Loucy (cell line): ENCODE measurements around the gene CDH4.

Source experiments
- H2AFZ ChIP-seq: fragments of 200-600 bp; sonication (generic); 2 replicates; pipeline ENCODE4 v1.6.0; 2016; ENCODE audit warnings: antibody characterized with exemption, mild to moderate bottlenecking, low read length, moderate library complexity
- H3F3A ChIP-seq: fragments of 200-600 bp; 2 replicates; pipeline ENCODE4 v1.6.0; 2016; ENCODE audit warnings: antibody characterized with exemption, low read depth, mild to moderate bottlenecking
- H3K27me3 ChIP-seq: fragments of 200-600 bp; sonication (generic); 2 replicates; pipeline ENCODE4 v1.6.1; 2014; ENCODE audit warnings: low read length, mild to moderate bottlenecking; ENCODE audit not compliant: insufficient read depth, poor library complexity, severe bottlenecking
- H3K36me3 ChIP-seq: fragments of 200-600 bp; sonication (generic); 2 replicates; pipeline ENCODE4 v1.6.1; 2016; ENCODE audit warnings: low read length; ENCODE audit not compliant: insufficient read depth
- H3K4me1 ChIP-seq: fragments of 200-600 bp; sonication (generic); 2 replicates; pipeline ENCODE4 v1.5.1; 2014; ENCODE audit warnings: low read length, mild to moderate bottlenecking; ENCODE audit not compliant: insufficient read depth, poor library complexity, severe bottlenecking
- H3K4me2 ChIP-seq: fragments of 200-600 bp; sonication (generic); 2 replicates; pipeline ENCODE4 v1.6.0; 2014; ENCODE audit warnings: antibody characterized with exemption, low read length, low read depth, mild to moderate bottlenecking; ENCODE audit not compliant: poor library complexity, severe bottlenecking
- H3K4me3 ChIP-seq: fragments of 200-600 bp; sonication (generic); 2 replicates; pipeline ENCODE4 v1.5.1; 2014; ENCODE audit warnings: low read length, mild to moderate bottlenecking, mixed read lengths; ENCODE audit not compliant: poor library complexity, severe bottlenecking
- H3K79me2 ChIP-seq: fragments of 200-600 bp; sonication (generic); 2 replicates; pipeline ENCODE4 v1.6.1; 2014; ENCODE audit warnings: low read length; ENCODE audit not compliant: insufficient read depth
- H3K9ac ChIP-seq: fragments of 200-600 bp; sonication (generic); 2 replicates; pipeline ENCODE4 v1.6.0; 2014; ENCODE audit warnings: mild to moderate bottlenecking, low read depth, low read length, moderate library complexity; ENCODE audit not compliant: poor library complexity, severe bottlenecking
- H3K9me2 ChIP-seq: fragments of 200-600 bp; sonication (generic); replicated peaks from 2 replicates; pipeline ENCODE4 v1.6.1; 2016; ENCODE audit warnings: low read depth, low read length, mixed read lengths
- H3K9me3 ChIP-seq: fragments of 200-600 bp; sonication (generic); 2 replicates; pipeline ENCODE4 v1.6.1; 2014; ENCODE audit warnings: mild to moderate bottlenecking, antibody characterized with exemption, low read length, low read depth; ENCODE audit not compliant: insufficient read depth
- H4K20me1 ChIP-seq: fragments of 200-600 bp; sonication (generic); 2 replicates; pipeline ENCODE4 v1.6.0; 2014; ENCODE audit warnings: antibody characterized with exemption, low read length, mild to moderate bottlenecking; ENCODE audit not compliant: insufficient read depth, poor library complexity, severe bottlenecking
- EZH2phosphoT487 ChIP-seq: fragments of 200-600 bp; IDR thresholded peaks from 2 replicates; pipeline ENCODE4 v1.6.1; 2018; ENCODE audit warnings: antibody characterized with exemption, mild to moderate bottlenecking, moderate library complexity, borderline replicate concordance
- TF ChIP-seq, protein P1 (sequence below): fragments of 200-600 bp; sonication (generic); conservative IDR thresholded peaks from 2 replicates; pipeline ENCODE4 v1.5.1; 2014; ENCODE audit warnings: mild to moderate bottlenecking, antibody characterized with exemption, low read length

Gene CDH4

DNA sequence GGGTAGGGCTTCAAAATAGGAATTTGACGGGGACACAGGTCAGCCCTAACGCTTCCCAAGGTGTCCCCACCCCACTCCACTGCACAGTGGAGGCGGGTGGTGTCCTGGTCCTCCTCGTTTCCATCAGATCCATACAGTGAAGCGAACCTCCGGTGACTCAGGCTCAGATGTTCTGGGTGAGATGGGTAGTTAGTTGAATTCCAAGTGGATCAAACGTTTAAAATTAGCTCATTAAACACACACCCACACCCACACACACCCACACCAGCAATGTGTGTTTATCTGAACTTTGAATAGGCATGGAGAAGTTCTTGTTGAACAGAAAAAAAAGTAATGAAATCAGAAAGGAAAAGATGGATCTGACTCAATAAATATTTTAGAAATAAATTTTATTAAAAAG lies 58.9 kb downstream of the CDH4 start:
- no peak for TF ChIP-seq EZH2phosphoT487
- TF ChIP-seq, protein P1, sequence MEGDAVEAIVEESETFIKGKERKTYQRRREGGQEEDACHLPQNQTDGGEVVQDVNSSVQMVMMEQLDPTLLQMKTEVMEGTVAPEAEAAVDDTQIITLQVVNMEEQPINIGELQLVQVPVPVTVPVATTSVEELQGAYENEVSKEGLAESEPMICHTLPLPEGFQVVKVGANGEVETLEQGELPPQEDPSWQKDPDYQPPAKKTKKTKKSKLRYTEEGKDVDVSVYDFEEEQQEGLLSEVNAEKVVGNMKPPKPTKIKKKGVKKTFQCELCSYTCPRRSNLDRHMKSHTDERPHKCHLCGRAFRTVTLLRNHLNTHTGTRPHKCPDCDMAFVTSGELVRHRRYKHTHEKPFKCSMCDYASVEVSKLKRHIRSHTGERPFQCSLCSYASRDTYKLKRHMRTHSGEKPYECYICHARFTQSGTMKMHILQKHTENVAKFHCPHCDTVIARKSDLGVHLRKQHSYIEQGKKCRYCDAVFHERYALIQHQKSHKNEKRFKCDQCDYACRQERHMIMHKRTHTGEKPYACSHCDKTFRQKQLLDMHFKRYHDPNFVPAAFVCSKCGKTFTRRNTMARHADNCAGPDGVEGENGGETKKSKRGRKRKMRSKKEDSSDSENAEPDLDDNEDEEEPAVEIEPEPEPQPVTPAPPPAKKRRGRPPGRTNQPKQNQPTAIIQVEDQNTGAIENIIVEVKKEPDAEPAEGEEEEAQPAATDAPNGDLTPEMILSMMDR, result no peak
- H2AFZ ChIP-seq, result no peak overlapping the region
- no peaks in the 10 kb centered on the region for H3K4me1 ChIP-seq

DNA sequence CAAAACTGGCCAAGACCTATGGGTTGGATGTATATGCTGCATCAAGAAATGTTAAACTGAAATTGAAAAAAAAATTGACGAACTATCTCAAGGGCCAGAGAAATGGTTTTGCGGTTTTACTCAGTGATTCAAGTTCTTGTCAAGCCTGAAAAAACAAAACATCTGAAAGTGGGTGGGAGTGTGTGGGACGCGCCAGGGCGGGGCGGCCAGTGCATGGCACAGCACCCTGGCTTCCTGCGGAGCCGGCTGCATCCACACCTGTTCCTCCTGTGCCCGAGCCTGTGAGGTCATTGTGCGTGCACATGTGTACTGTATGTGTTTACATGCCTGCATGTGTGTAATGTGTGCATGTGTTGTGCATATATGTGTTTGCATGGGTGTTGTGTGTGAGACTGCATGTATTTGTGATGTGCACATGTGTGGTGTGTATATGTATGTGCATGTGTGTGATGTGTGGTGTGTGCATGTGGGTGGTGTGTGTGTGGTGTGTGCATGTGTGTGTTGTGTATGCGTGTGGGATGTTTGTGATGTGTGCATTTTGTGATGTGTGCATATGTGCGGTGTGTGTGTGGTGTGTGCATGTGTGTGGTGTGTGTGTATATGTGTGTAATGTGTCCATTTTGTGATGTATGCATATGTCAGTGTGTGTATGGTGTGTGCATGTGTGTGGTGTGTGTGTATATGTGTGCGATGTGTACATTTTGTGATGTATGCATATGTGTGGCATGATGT lies 59.8 kb downstream of the CDH4 start:
- Histone ChIP-seq H3F3A (no peaks in the 10 kb centered on the region), H3K27me3 (no peaks in the 10 kb centered on the region), H2AFZ (no peak overlapping the region), H3K79me2 (no peaks in the 10 kb centered on the region), H3K9ac (no peak overlapping the region), H4K20me1 (no peaks in the 10 kb centered on the region), H3K9me3 (no peaks in the 10 kb centered on the region), H3K4me3 (no peak overlapping the region), H3K36me3 (no peaks in the 10 kb centered on the region), H3K9me2 (no peaks in the 10 kb centered on the region), H3K4me1 (no peaks in the 10 kb centered on the region), H3K4me2 (no peak overlapping the region)
- TF ChIP-seq, protein P1, result no peak
- no peak for TF ChIP-seq EZH2phosphoT487

More for the DNA sequence above, 58.9 kb downstream of the CDH4 start:
- H3K9me3 ChIP-seq, result no peaks in the 10 kb centered on the region
- H3K4me3 ChIP-seq, result no peak overlapping the region
- no peaks in the 10 kb centered on the region for H3K36me3 ChIP-seq
- no peak overlapping the region for H3K4me2 ChIP-seq
- no peaks in the 10 kb centered on the region for H3K9me2 ChIP-seq
- H4K20me1 ChIP-seq, result no peaks in the 10 kb centered on the region
- no peaks in the 10 kb centered on the region for H3F3A ChIP-seq
- no peaks in the 10 kb centered on the region for H3K79me2 ChIP-seq
- H3K9ac ChIP-seq, result no peak overlapping the region
- H3K27me3 ChIP-seq, result no peaks in the 10 kb centered on the region

DNA sequence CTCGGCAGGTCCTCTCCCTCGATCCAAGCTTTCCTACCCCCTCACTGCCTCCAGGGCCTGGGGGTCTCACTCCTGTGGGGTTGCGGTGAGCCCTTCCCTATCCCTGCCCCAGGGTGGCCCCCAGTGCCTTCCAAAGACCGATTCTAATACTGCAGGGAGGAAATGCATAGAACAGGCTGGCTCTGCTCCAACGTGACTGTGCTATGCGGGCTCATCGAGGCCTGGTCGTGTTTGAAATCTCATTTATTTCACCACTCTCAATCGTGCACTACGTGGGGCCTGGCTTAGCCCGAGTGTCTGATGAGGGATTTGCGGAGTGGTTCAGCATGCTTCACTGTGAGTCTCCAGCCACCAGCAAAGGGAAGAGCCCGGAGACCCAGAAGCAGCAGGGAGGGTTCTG lies 60.9 kb downstream of the CDH4 start:
- H3K9me2 ChIP-seq, result no peaks in the 10 kb centered on the region
- H3K4me1 ChIP-seq, result no peaks in the 10 kb centered on the region
- no peak overlapping the region for H3K9ac ChIP-seq
- H3K79me2 ChIP-seq, result no peaks in the 10 kb centered on the region
- no peaks in the 10 kb centered on the region for H3K36me3 ChIP-seq
- H3K4me3 ChIP-seq, result no peak overlapping the region
- H3K4me2 ChIP-seq, result no peak overlapping the region
- H2AFZ ChIP-seq, result no peak overlapping the region
- no peaks in the 10 kb centered on the region for H4K20me1 ChIP-seq
- H3F3A ChIP-seq, result no peaks in the 10 kb centered on the region
- no peaks in the 10 kb centered on the region for H3K9me3 ChIP-seq
- TF ChIP-seq, protein P1, result no peak
- TF ChIP-seq EZH2phosphoT487, result no peak
- H3K27me3 ChIP-seq, result no peaks in the 10 kb centered on the region
